Caco-2 (cell line): ENCODE data around the gene DPM1. TPM values are rescaled to one million over a fixed set of nuclear protein-coding genes. Genes with fewer than 3 reads are reported as not detected.
"Not testable (repeated sequence)": the region's sequence is repeated elsewhere in the genome, so short reads cannot be mapped to it uniquely, and the experiment has no call there.

Experiments used
- BruUV-seq: library from RNA; stranded (reverse); fragments of 400-500 nt; replicated peaks from 2 replicates; lab custom pipeline; 2021; lab: Mats Ljungman, UMichigan
- CTCF ChIA-PET: fragments of 300-600 bp; sonication (Branson Sonifier 250); formaldehyde crosslinking; loops from one replicate; lab custom pipeline; 2022; ENCODE audit warnings: antibody characterized with exemption; lab: Charles Lee
- POLR2A ChIA-PET: fragments of 300-600 bp; sonication (Branson Sonifier 250); formaldehyde crosslinking; loops from one replicate; lab custom pipeline; 2022; ENCODE audit warnings: antibody characterized with exemption; lab: Charles Lee
- DNase-seq, 2 experiments: peaks; one replicate each; pipeline versions ENCODE4 v3.0.0 to v3.0.0-alpha.2; 2020 to 2022
- H3K27me3 ChIP-seq: replicated peaks from 2 replicates; pipeline ENCODE4 v1.6.0; 2011; ENCODE audit warnings: low read length; ENCODE audit not compliant: control insufficient read depth, insufficient read depth
- H3K36me3 ChIP-seq: 2 replicates; pipeline ENCODE4 v1.5.1; 2011; ENCODE audit warnings: low read length; ENCODE audit not compliant: control insufficient read depth, insufficient read depth
- H3K4me1 ChIP-seq: fragments of 250-450 bp; sonication (Bioruptor Pico); 2 replicates; pipeline ENCODE4 v1.5.1; 2020; ENCODE audit warnings: mild to moderate bottlenecking
- H3K4me3 ChIP-seq: 2 replicates; pipeline ENCODE4 v1.5.1; 2011; ENCODE audit warnings: low read depth, mild to moderate bottlenecking, control low read depth, low read length
- H3K9me3 ChIP-seq: fragments of 250-450 bp; sonication (Bioruptor Pico); 2 replicates; pipeline ENCODE4 v1.5.1; 2020; ENCODE audit warnings: mild to moderate bottlenecking, moderate library complexity
- H3K27ac Mint-ChIP-seq: one replicate; pipeline ENCODE4 v1.8.0; 2022; ENCODE audit warnings: mixed read lengths; ENCODE audit not compliant: unreplicated experiment
- H3K27me3 Mint-ChIP-seq: one replicate; pipeline ENCODE4 v1.8.0; 2022; ENCODE audit warnings: mixed read lengths; ENCODE audit not compliant: insufficient read depth, unreplicated experiment
- H3K36me3 Mint-ChIP-seq: one replicate; pipeline ENCODE4 v1.8.0; 2022; ENCODE audit warnings: mild to moderate bottlenecking, mixed read lengths; ENCODE audit not compliant: insufficient read depth, unreplicated experiment
- H3K4me1 Mint-ChIP-seq: one replicate; pipeline ENCODE4 v1.8.0; 2022; ENCODE audit warnings: low read depth, mixed read lengths; ENCODE audit not compliant: unreplicated experiment
- H3K4me3 Mint-ChIP-seq: one replicate; pipeline ENCODE4 v1.8.0; 2022; ENCODE audit warnings: mild to moderate bottlenecking, moderate library complexity, mixed read lengths; ENCODE audit not compliant: unreplicated experiment
- H3K9me3 Mint-ChIP-seq: one replicate; pipeline ENCODE4 v1.8.0; 2022; ENCODE audit warnings: mixed read lengths; ENCODE audit not compliant: unreplicated experiment
- CTCF ChIP-seq, 2 experiments: fragments of 200-600 bp in 1 of 2; IDR thresholded peaks; 1 replicate in 1 of 2; 2 replicates in 1 of 2; pipeline versions ENCODE4 v1.5.1 to v1.8.0; 2011 to 2022; ENCODE audit warnings: antibody characterized with exemption in 1 of 2, control low read depth in 1 of 2, inconsistent platforms in 1 of 2, low read depth in 1 of 2, low read length in 1 of 2, mild to moderate bottlenecking in 1 of 2, moderate library complexity in 1 of 2; ENCODE audit not compliant: insufficient read depth in 1 of 2, severe bottlenecking in 1 of 2, unreplicated experiment in 1 of 2
- intact Hi-C: fragments of 100-400 bp; cut with micrococcal nuclease; formaldehyde crosslinking; loops from one replicate; pipeline ENCODE4 v1.10.0; 2022; ENCODE audit not compliant: unreplicated experiment
- total RNA-seq: library from RNA; stranded (reverse); gene quantifications from 2 replicates; pipeline ENCODE4 v1.2.3, GENCODE V29; 2022

The DPM1 gene
- total RNA-seq, 1 experiment from 2014 or later: 188 TPM

- H3K4me1 Mint-ChIP-seq: peaks cover 10% of the 10 kb centered on the region
- ChIA-PET POLR2A (interaction anchor here (0.6 kb wide), 1 partner anchor 1120 kb away, joined by 6 read pairs; no protein-coding TSS in a partner anchor), CTCF (interaction anchor here (0.5 to 2.8 kb wide), 23 partner anchors 12 to 1064 kb away, joined by 3 to 36 read pairs (median 4); partner anchors contain the start of genes ADNP, BCAS4 and NFATC2)
- peaks cover 4% of the 10 kb centered on the region for H3K4me1 ChIP-seq
- no peaks in the 10 kb centered on the region for H3K9me3 Mint-ChIP-seq
- no peaks in the 10 kb centered on the region for H3K36me3 ChIP-seq
- H3K27ac Mint-ChIP-seq: no peak overlapping the region
- BruUV-seq: no TSS peak
- intact Hi-C loops: no loop called here
- H3K27me3 ChIP-seq: 0 out of 2 replicates have a peak, but pooled peaks cover 1% of the 10 kb centered on the region
- no peaks in the 10 kb centered on the region for H3K9me3 ChIP-seq
- no peak overlapping the region for H3K4me3 ChIP-seq
- peak; percentile 77 to 85 for DNase-seq
- peak; percentile 96 to 98 for TF ChIP-seq CTCF (IDR thresholded peaks at IDR 0.05; ENCODE audit: insufficient read depth in 1 of 2, low read depth in 1 of 2, low read length in 1 of 2, severe bottlenecking in 1 of 2, unreplicated experiment in 1 of 2)
- no peaks in the 10 kb centered on the region for H3K36me3 Mint-ChIP-seq
- no peak overlapping the region for H3K4me3 Mint-ChIP-seq
- peaks cover 17% of the 10 kb centered on the region for H3K27me3 Mint-ChIP-seq
Measured at GRCh38 chr20:50980851-50981713, 22.8 kb upstream of the DPM1 start.

GRCh38 chr20:50980071-50980681 lies 21.8 kb upstream of the DPM1 start:
- TF ChIP-seq CTCF (IDR thresholded peaks at IDR 0.05; ENCODE audit: insufficient read depth in 1 of 2, low read depth in 1 of 2, low read length in 1 of 2, severe bottlenecking in 1 of 2, unreplicated experiment in 1 of 2): no peak
- no peaks in the 10 kb centered on the region for H3K36me3 ChIP-seq
- Mint-ChIP-seq H3K27ac (no peak overlapping the region), H3K9me3 (peaks cover 3% of the 10 kb centered on the region), H3K4me3 (no peak overlapping the region), H3K27me3 (peaks cover 17% of the 10 kb centered on the region), H3K4me1 (peaks cover 10% of the 10 kb centered on the region), H3K36me3 (no peaks in the 10 kb centered on the region)
- ChIA-PET POLR2A (no interaction called here), CTCF (interaction anchor here (1.1 to 2.8 kb wide), 3 partner anchors 36 to 356 kb away, joined by 3 to 36 read pairs (median 3); no protein-coding TSS in a partner anchor)
- intact Hi-C loops: no loop called here
- H3K27me3 ChIP-seq: 0 out of 2 replicates have a peak, but pooled peaks cover 1% of the 10 kb centered on the region
- DNase-seq: peak in 1 of 2 experiments; percentile 60
- no TSS peak for BruUV-seq
- no peaks in the 10 kb centered on the region for H3K9me3 ChIP-seq
- peaks cover 4% of the 10 kb centered on the region for H3K4me1 ChIP-seq
- H3K4me3 ChIP-seq: no peak overlapping the region

- H3K36me3 Mint-ChIP-seq, intact Hi-C loops, H3K36me3 ChIP-seq, H3K4me3 ChIP-seq, H3K4me1 Mint-ChIP-seq, H3K27me3 ChIP-seq, BruUV-seq, POLR2A ChIA-PET, H3K4me1 ChIP-seq, H3K27ac Mint-ChIP-seq, H3K4me3 Mint-ChIP-seq, DNase-seq, H3K9me3 ChIP-seq: not testable (repeated sequence)
- peaks cover 12% of the 10 kb centered on the region for H3K9me3 Mint-ChIP-seq
- peaks cover 17% of the 10 kb centered on the region for H3K27me3 Mint-ChIP-seq
- CTCF ChIA-PET: interaction anchor here (0.8 kb wide), 1 partner anchor 9 kb away, joined by 5 read pairs; no protein-coding TSS in a partner anchor
Measured at GRCh38 chr20:50978533-50978932, 20.2 kb upstream of the DPM1 start.
